ENCODE results near the gene DGKG. TPM values are rescaled to one million over a fixed set of nuclear protein-coding genes. Genes with fewer than 3 reads are reported as not detected.

Gene DGKG
- total RNA-seq, 1 experiment from 2014 or later = 45.2 TPM

DNA sequence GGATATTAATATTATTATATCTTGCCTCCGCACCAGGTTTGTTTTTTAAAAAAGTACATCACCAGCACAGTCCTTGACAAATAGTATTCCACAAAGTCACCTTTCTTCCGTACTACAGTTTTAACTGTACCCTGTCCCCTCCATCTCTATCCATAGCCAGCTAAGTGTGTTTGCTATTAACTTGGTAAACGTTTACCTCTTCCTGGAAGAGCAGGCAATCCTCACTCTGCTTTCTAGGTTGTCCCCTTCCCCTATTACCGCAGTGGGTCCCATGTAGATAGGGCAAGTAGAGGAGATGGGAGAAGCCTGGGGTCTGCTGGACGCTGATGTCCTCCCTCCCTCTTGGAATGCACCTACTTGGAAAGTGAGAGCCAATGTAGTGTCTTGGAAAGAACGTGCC lies 169.2 kb downstream of the DGKG start:
- Histone ChIP-seq H3K27me3 (replicated peaks; ENCODE audit: insufficient read depth, low read depth, low read length, poor library complexity) (no peaks in the 10 kb centered on the region), H3K27ac (ENCODE audit: low read depth, low read length, poor library complexity, severe bottlenecking) (no peak overlapping the region), H3K4me3 (ENCODE audit: low read depth, low read length, poor library complexity, severe bottlenecking) (no peak overlapping the region), H3K36me3 (ENCODE audit: insufficient read depth, low read length, poor library complexity, severe bottlenecking) (no peaks in the 10 kb centered on the region), H3K9me3 (ENCODE audit: low read depth, low read length, poor library complexity, severe bottlenecking) (no peaks in the 10 kb centered on the region), H3K4me1 (ENCODE audit: insufficient read depth, low read length, poor library complexity, severe bottlenecking) (no peaks in the 10 kb centered on the region)
- ChIA-PET CTCF (no interaction called here), POLR2A (ENCODE audit: low non-redundant PET) (no interaction called here)
- intact Hi-C loops (cut with micrococcal nuclease; ENCODE audit: unreplicated experiment) = no loop called here
- no TSS peak for BruUV-seq (replicated peaks)
- TF ChIP-seq CTCF (conservative IDR thresholded peaks at IDR 0.05; ENCODE audit: low read depth, low read length) (no peak), EZH2 (IDR thresholded peaks at IDR 0.05; ENCODE audit: borderline replicate concordance, low read depth, low read length, poor library complexity, severe bottlenecking) (no peak)
- no peak for DNase-seq (ENCODE audit: low spot score)

GRCh38 chr3:186189492-186189891 lies 172.5 kb downstream of the DGKG start:
- CTCF ChIA-PET = no interaction called here
- no peak for DNase-seq (ENCODE audit: low spot score)
- Histone ChIP-seq H3K9me3 (ENCODE audit: low read depth, low read length, poor library complexity, severe bottlenecking) (no peaks in the 10 kb centered on the region), H3K36me3 (ENCODE audit: insufficient read depth, low read length, poor library complexity, severe bottlenecking) (no peaks in the 10 kb centered on the region), H3K4me1 (ENCODE audit: insufficient read depth, low read length, poor library complexity, severe bottlenecking) (peaks cover 4% of the 10 kb centered on the region), H3K27me3 (replicated peaks; ENCODE audit: insufficient read depth, low read depth, low read length, poor library complexity) (no peaks in the 10 kb centered on the region), H3K4me3 (ENCODE audit: low read depth, low read length, poor library complexity, severe bottlenecking) (no peak overlapping the region), H3K27ac (ENCODE audit: low read depth, low read length, poor library complexity, severe bottlenecking) (no peak overlapping the region)
- intact Hi-C loops (cut with micrococcal nuclease; ENCODE audit: unreplicated experiment) = no loop called here
- no TSS peak for BruUV-seq (replicated peaks)
- TF ChIP-seq CTCF (conservative IDR thresholded peaks at IDR 0.05; ENCODE audit: low read depth, low read length) (no peak), EZH2 (IDR thresholded peaks at IDR 0.05; ENCODE audit: borderline replicate concordance, low read depth, low read length, poor library complexity, severe bottlenecking) (no peak)
- POLR2A ChIA-PET (ENCODE audit: low non-redundant PET) = no interaction called here

- ChIA-PET CTCF (no interaction called here), POLR2A (ENCODE audit: low non-redundant PET) (no interaction called here)
- H3K4me3 ChIP-seq (ENCODE audit: low read depth, low read length, poor library complexity, severe bottlenecking) = no peak overlapping the region
- TF ChIP-seq CTCF (conservative IDR thresholded peaks at IDR 0.05; ENCODE audit: low read depth, low read length) (no peak), EZH2 (IDR thresholded peaks at IDR 0.05; ENCODE audit: borderline replicate concordance, low read depth, low read length, poor library complexity, severe bottlenecking) (no peak)
- H3K36me3 ChIP-seq (ENCODE audit: insufficient read depth, low read length, poor library complexity, severe bottlenecking) = no peaks in the 10 kb centered on the region
- no peaks in the 10 kb centered on the region for H3K27me3 ChIP-seq (replicated peaks; ENCODE audit: insufficient read depth, low read depth, low read length, poor library complexity)
- DNase-seq (ENCODE audit: low spot score) = no peak
- no TSS peak for BruUV-seq (replicated peaks)
- H3K9me3 ChIP-seq (ENCODE audit: low read depth, low read length, poor library complexity, severe bottlenecking) = no peaks in the 10 kb centered on the region
- no peak overlapping the region for H3K27ac ChIP-seq (ENCODE audit: low read depth, low read length, poor library complexity, severe bottlenecking)
- peaks cover 12% of the 10 kb centered on the region for H3K4me1 ChIP-seq (ENCODE audit: insufficient read depth, low read length, poor library complexity, severe bottlenecking)
- intact Hi-C loops (cut with micrococcal nuclease; ENCODE audit: unreplicated experiment) = no loop called here
These were observed 174.4 kb downstream of the DGKG start for GRCh38 chr3:186187401-186188275.

Measured in A673 (cell line).